Measurements from ENCODE around the gene KLF3. TPM values are rescaled to one million over a fixed set of nuclear protein-coding genes. Genes with fewer than 3 reads are reported as not detected.
A peak's percentile ranks its signal among the peaks of the same experiment; 100 is the strongest.

The KLF3 gene
- total and polyA plus RNA-seq, 8 donors, result 13.0 to 113 (median 55.0) TPM

DNA sequence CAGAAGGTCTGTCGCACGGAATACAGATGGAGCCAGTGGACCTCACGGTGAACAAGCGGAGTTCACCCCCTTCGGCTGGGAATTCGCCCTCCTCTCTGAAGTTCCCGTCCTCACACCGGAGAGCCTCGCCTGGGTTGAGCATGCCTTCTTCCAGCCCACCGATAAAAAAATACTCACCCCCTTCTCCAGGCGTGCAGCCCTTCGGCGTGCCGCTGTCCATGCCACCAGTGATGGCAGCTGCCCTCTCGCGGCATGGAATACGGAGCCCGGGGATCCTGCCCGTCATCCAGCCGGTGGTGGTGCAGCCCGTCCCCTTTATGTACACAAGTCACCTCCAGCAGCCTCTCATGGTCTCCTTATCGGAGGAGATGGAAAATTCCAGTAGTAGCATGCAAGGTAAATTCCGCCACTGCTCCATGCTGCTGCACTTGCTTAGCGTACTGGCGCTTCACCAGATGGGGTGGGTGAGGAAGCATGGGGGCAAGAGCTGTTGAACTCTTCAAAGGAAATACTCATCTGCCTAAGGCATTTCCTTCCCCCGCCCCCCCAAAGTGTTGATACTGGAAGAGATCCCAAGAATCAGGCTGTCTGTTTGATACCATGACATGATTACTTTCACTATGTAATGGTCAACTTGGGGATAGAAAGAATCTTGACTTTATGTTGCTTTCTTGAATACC lies 24.8 kb downstream of the KLF3 start:
- Histone ChIP-seq H3K27ac (peak overlapping the region in 2 of 5 donors; percentile 10 to 20), H3K4me1 (peaks cover 41 to 87% (median 58%) of the 10 kb centered on the region in 4 donors), H3K36me3 (peaks cover 28 to 61% (median 55%) of the 10 kb centered on the region in 4 donors), H3K27me3 (no peaks in the 10 kb centered on the region), H3K9me3 (no peaks in the 10 kb centered on the region), H3K4me3 (no peak overlapping the region)
- intact Hi-C loops (cut with DNase I; ENCODE audit: low total_unique reads), result no loop called here
- no peak for DNase-seq
- TF ChIP-seq POLR2A (IDR thresholded peaks at IDR 0.05) (no peak), CTCF (IDR thresholded peaks at IDR 0.05) (no peak), EP300 (IDR thresholded peaks at IDR 0.05) (no peak), POLR2AphosphoS5 (IDR thresholded peaks at IDR 0.05) (no peak)
- WGBS, 5 donors, result 95 to 96% (median 96%) methylated on average over 26 of the region's 26 CpGs

DNA sequence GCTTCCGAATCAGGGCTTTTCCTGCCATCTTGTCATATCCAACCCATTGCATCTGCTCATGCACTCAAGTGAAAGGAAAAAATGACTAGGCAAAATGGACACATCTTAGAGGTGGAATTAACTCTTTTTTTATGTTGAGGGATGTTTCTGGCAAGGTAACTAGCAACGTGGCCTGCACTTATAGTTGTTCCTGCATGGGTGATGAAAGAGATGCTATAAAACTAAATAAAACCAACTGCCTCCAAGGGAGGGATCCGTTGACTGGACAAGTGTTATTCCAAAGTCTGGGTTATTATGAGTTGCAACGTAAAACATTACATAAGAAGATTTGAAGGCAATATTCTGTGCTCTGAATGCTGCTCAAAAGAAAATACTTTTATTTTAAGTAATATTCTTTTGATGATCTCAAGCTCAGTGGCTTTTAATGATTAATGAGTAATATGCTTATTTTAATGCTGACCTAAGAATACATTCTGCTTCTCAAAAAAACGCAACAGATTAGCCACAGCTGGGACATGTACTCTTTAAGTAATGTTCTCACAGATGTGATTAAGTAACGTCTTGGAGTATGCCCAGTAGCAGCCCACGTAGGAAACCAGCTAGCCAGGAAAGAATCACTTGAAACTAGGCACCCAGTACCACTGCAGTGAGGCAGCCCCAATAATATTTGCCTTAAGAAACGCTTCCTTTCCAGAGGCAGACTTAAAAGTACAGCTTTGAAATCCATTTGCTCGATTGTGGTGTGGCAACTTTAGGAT lies 27.4 kb downstream of the KLF3 start:
- peaks cover 27 to 75% (median 46%) of the 10 kb centered on the region in 4 donors for H3K4me1 ChIP-seq
- TF ChIP-seq POLR2AphosphoS5 (IDR thresholded peaks at IDR 0.05) (peak; percentile 29 to 88 (median 63)), EP300 (IDR thresholded peaks at IDR 0.05) (peak; percentile 38), POLR2A (IDR thresholded peaks at IDR 0.05) (no peak), CTCF (IDR thresholded peaks at IDR 0.05) (no peak)
- no peak overlapping the region for H3K4me3 ChIP-seq
- peak overlapping the region in 4 of 5 donors; percentile 6 to 81 (median 44) for H3K27ac ChIP-seq
- intact Hi-C loops (cut with DNase I; ENCODE audit: low total_unique reads), result no loop called here
- WGBS, 5 donors, result 53 to 66% (median 60%) methylated on average over 9 of the region's 9 CpGs
- H3K27me3 ChIP-seq, result no peaks in the 10 kb centered on the region
- H3K9me3 ChIP-seq, result no peaks in the 10 kb centered on the region
- DNase-seq, result peak in 1 of 2 donors; percentile 71
- peaks cover 38 to 82% (median 81%) of the 10 kb centered on the region in 4 donors for H3K36me3 ChIP-seq

- no peak for DNase-seq
- Histone ChIP-seq H3K4me1 (peaks cover 20 to 73% (median 42%) of the 10 kb centered on the region in 4 donors), H3K27me3 (no peaks in the 10 kb centered on the region), H3K4me3 (no peak overlapping the region), H3K27ac (peak overlapping the region in 4 of 5 donors; percentile 6 to 81 (median 36)), H3K36me3 (peaks cover 47 to 90% (median 89%) of the 10 kb centered on the region in 4 donors), H3K9me3 (no peaks in the 10 kb centered on the region)
- 39 to 50% (median 42%) methylated on average over 4 of the region's 4 CpGs for WGBS, 5 donors
- no peak for TF ChIP-seq POLR2A (IDR thresholded peaks at IDR 0.05)
- TF ChIP-seq EP300 (IDR thresholded peaks at IDR 0.05), result no peak
- no peak for TF ChIP-seq POLR2AphosphoS5 (IDR thresholded peaks at IDR 0.05)
- intact Hi-C loops (cut with DNase I; ENCODE audit: low total_unique reads), result no loop called here
Measured at GRCh38 chr4:38692421-38692820, 28.4 kb downstream of the KLF3 start.

GRCh38 chr4:38693569-38693968 lies 29.6 kb downstream of the KLF3 start:
- no peaks in the 10 kb centered on the region for H3K9me3 ChIP-seq
- H3K36me3 ChIP-seq, result peaks cover 51 to 93% (median 92%) of the 10 kb centered on the region in 4 donors
- no peak overlapping the region for H3K4me3 ChIP-seq
- no peak for DNase-seq
- intact Hi-C loops (cut with DNase I; ENCODE audit: low total_unique reads), result no loop called here
- peak overlapping the region in 1 of 5 donors; percentile 19 for H3K27ac ChIP-seq
- H3K27me3 ChIP-seq, result no peaks in the 10 kb centered on the region
- no peak for TF ChIP-seq CTCF (IDR thresholded peaks at IDR 0.05)
- TF ChIP-seq POLR2AphosphoS5 (IDR thresholded peaks at IDR 0.05), result no peak
- TF ChIP-seq EP300 (IDR thresholded peaks at IDR 0.05), result no peak
- no peak for TF ChIP-seq POLR2A (IDR thresholded peaks at IDR 0.05)
- H3K4me1 ChIP-seq, result peaks cover 14 to 73% (median 38%) of the 10 kb centered on the region in 4 donors

Data from stomach (tissue), 9 donors.